Activated T-helper 1 cell treated with anti-CD3 and anti-CD28 coated beads, Interleukin-12 subunit alpha, Interleukin-12 subunit beta, Interleukin-2, Interleukin-4 antibody, amounts not matched to agents 30 ng/mL and 10 ng/mL and 1 ng/mL, durations not matched to agents 14 hours and 24 hours and 36 hours (primary cell): ENCODE data around the gene NAA40. TPM values are rescaled to one million over a fixed set of nuclear protein-coding genes. Genes with fewer than 3 reads are reported as not detected.

Source experiments
- DNase-seq: peaks from one replicate; pipeline ENCODE4 v3.0.0; 2021; ENCODE audit warnings: low spot score
- H3K27ac Mint-ChIP-seq: one replicate; pipeline ENCODE4 v1.8.0; 2021; ENCODE audit warnings: mild to moderate bottlenecking, mixed read lengths
- H3K27me3 Mint-ChIP-seq: one replicate; pipeline ENCODE4 v1.8.0; 2022; ENCODE audit warnings: mild to moderate bottlenecking, moderate library complexity, mixed read lengths; ENCODE audit not compliant: insufficient read depth
- H3K36me3 Mint-ChIP-seq: one replicate; pipeline ENCODE4 v1.8.0; 2021; ENCODE audit warnings: low read depth, mixed read lengths
- H3K4me1 Mint-ChIP-seq: one replicate; pipeline ENCODE4 v1.8.0; 2021; ENCODE audit warnings: low read depth, mixed read lengths
- H3K4me3 Mint-ChIP-seq: one replicate; pipeline ENCODE4 v1.8.0; 2021; ENCODE audit warnings: mild to moderate bottlenecking, moderate library complexity, mixed read lengths
- H3K9me3 Mint-ChIP-seq: one replicate; pipeline ENCODE4 v1.8.0; 2021; ENCODE audit warnings: mixed read lengths
- intact Hi-C: fragments of 100-400 bp; cut with micrococcal nuclease; formaldehyde crosslinking; loops from one replicate; pipeline ENCODE4 v1.15.1; 2024
- total RNA-seq: library from RNA; stranded (reverse); gene quantifications from 2 replicates; pipeline ENCODE4 v1.2.3, GENCODE V29; 2022

The NAA40 gene
- total RNA-seq, 1 donor from 2014 or later = 25.3 TPM

- no peak for DNase-seq
These were observed 31.7 kb upstream of the NAA40 start for GRCh38 chr11:63907063-63907462.

GRCh38 chr11:63907808-63908530 lies 30.8 kb upstream of the NAA40 start:
- H3K27ac Mint-ChIP-seq = no peak overlapping the region

More at GRCh38 chr11:63907063-63907462, 31.7 kb upstream of the NAA40 start:
- intact Hi-C loops = loop anchor here (5.0 kb wide), 1 partner anchor 40 kb away; no protein-coding TSS in a partner anchor
- no peaks in the 10 kb centered on the region for H3K27me3 Mint-ChIP-seq
- no peaks in the 10 kb centered on the region for H3K4me1 Mint-ChIP-seq
- H3K9me3 Mint-ChIP-seq = no peaks in the 10 kb centered on the region
- peaks cover 18% of the 10 kb centered on the region for H3K36me3 Mint-ChIP-seq
- H3K4me3 Mint-ChIP-seq = no peak overlapping the region
- no peak overlapping the region for H3K27ac Mint-ChIP-seq

GRCh38 chr11:63908631-63909401 lies 30.0 kb upstream of the NAA40 start:
- Mint-ChIP-seq H3K9me3 (no peaks in the 10 kb centered on the region), H3K4me3 (no peak overlapping the region), H3K27ac (no peak overlapping the region), H3K36me3 (peaks cover 11% of the 10 kb centered on the region), H3K4me1 (no peaks in the 10 kb centered on the region), H3K27me3 (no peaks in the 10 kb centered on the region)
- intact Hi-C loops = loop anchor here (5.0 kb wide), 1 partner anchor 42 kb away; no protein-coding TSS in a partner anchor
- DNase-seq = no peak

More at GRCh38 chr11:63907808-63908530, 30.8 kb upstream of the NAA40 start:
- Mint-ChIP-seq H3K9me3 (no peaks in the 10 kb centered on the region), H3K4me1 (no peaks in the 10 kb centered on the region), H3K27me3 (no peaks in the 10 kb centered on the region), H3K4me3 (no peak overlapping the region), H3K36me3 (peaks cover 18% of the 10 kb centered on the region)
- intact Hi-C loops = loop anchor here (5.0 kb wide), 1 partner anchor 41 kb away; no protein-coding TSS in a partner anchor
- DNase-seq = no peak

- no peaks in the 10 kb centered on the region for H3K9me3 Mint-ChIP-seq
- peaks cover 7% of the 10 kb centered on the region for H3K36me3 Mint-ChIP-seq
- intact Hi-C loops = loop anchor here (5.0 kb wide), 1 partner anchor 43 kb away; no protein-coding TSS in a partner anchor
- DNase-seq = no peak
- H3K27ac Mint-ChIP-seq = no peak overlapping the region
- H3K27me3 Mint-ChIP-seq = peaks cover 2% of the 10 kb centered on the region
- no peaks in the 10 kb centered on the region for H3K4me1 Mint-ChIP-seq
- no peak overlapping the region for H3K4me3 Mint-ChIP-seq
These were observed 29.0 kb upstream of the NAA40 start for GRCh38 chr11:63909591-63910506.

GRCh38 chr11:63910675-63911074 lies 28.1 kb upstream of the NAA40 start:
- Mint-ChIP-seq H3K4me1 (no peaks in the 10 kb centered on the region), H3K36me3 (peaks cover 3% of the 10 kb centered on the region), H3K4me3 (no peak overlapping the region), H3K9me3 (no peaks in the 10 kb centered on the region), H3K27ac (no peak overlapping the region), H3K27me3 (peaks cover 2% of the 10 kb centered on the region)
- intact Hi-C loops = no loop called here
- DNase-seq = no peak

GRCh38 chr11:63911440-63911839 lies 27.4 kb upstream of the NAA40 start:
- H3K4me3 Mint-ChIP-seq = no peak overlapping the region
- H3K4me1 Mint-ChIP-seq = no peaks in the 10 kb centered on the region
- no peaks in the 10 kb centered on the region for H3K36me3 Mint-ChIP-seq
- no peak for DNase-seq
- intact Hi-C loops = no loop called here
- H3K27me3 Mint-ChIP-seq = peaks cover 4% of the 10 kb centered on the region
- H3K9me3 Mint-ChIP-seq = no peaks in the 10 kb centered on the region
- no peak overlapping the region for H3K27ac Mint-ChIP-seq

- H3K9me3 Mint-ChIP-seq = no peaks in the 10 kb centered on the region
- no peak for DNase-seq
- no peak overlapping the region for H3K27ac Mint-ChIP-seq
- intact Hi-C loops = no loop called here
- no peak overlapping the region for H3K4me3 Mint-ChIP-seq
- peaks cover 4% of the 10 kb centered on the region for H3K27me3 Mint-ChIP-seq
- H3K4me1 Mint-ChIP-seq = no peaks in the 10 kb centered on the region
- no peaks in the 10 kb centered on the region for H3K36me3 Mint-ChIP-seq
These were observed 26.9 kb upstream of the NAA40 start for GRCh38 chr11:63911876-63912275.

GRCh38 chr11:63912678-63913077 lies 26.1 kb upstream of the NAA40 start:
- no peak for DNase-seq
- H3K27ac Mint-ChIP-seq = no peak overlapping the region
- no peaks in the 10 kb centered on the region for H3K9me3 Mint-ChIP-seq
- no peak overlapping the region for H3K4me3 Mint-ChIP-seq
- intact Hi-C loops = no loop called here
- peaks cover 7% of the 10 kb centered on the region for H3K27me3 Mint-ChIP-seq
- H3K4me1 Mint-ChIP-seq = peaks cover 3% of the 10 kb centered on the region
- no peaks in the 10 kb centered on the region for H3K36me3 Mint-ChIP-seq

- H3K27me3 Mint-ChIP-seq = peaks cover 13% of the 10 kb centered on the region
- H3K36me3 Mint-ChIP-seq = no peaks in the 10 kb centered on the region
- no peak for DNase-seq
- intact Hi-C loops = no loop called here
- no peaks in the 10 kb centered on the region for H3K9me3 Mint-ChIP-seq
- no peak overlapping the region for H3K27ac Mint-ChIP-seq
- no peak overlapping the region for H3K4me3 Mint-ChIP-seq
- peaks cover 9% of the 10 kb centered on the region for H3K4me1 Mint-ChIP-seq
These were observed 24.7 kb upstream of the NAA40 start for GRCh38 chr11:63913866-63914830.

GRCh38 chr11:63914896-63915691 lies 23.7 kb upstream of the NAA40 start:
- Mint-ChIP-seq H3K9me3 (no peaks in the 10 kb centered on the region), H3K36me3 (no peaks in the 10 kb centered on the region), H3K4me1 (peaks cover 9% of the 10 kb centered on the region), H3K27me3 (peaks cover 13% of the 10 kb centered on the region), H3K4me3 (peak overlapping the region; percentile 67), H3K27ac (no peak overlapping the region)
- DNase-seq = no peak
- intact Hi-C loops = no loop called here
